Activated naive CD8-positive, alpha-beta T cell treated with anti-CD3 and anti-CD28 coated beads, Interleukin-2, amount 50 U/mL, for 24 hours (primary cell): Measurements from ENCODE around the gene GJD3.

Experiments used
- ATAC-seq: fragments of 150-1000 bp; cut with Tn5 transposase; one replicate; pipeline ENCODE4 v1.10.0; 2021
- DNase-seq: peaks from one replicate; pipeline ENCODE4 v3.0.0; 2021
- H3K27ac Mint-ChIP-seq: one replicate; pipeline ENCODE4 v1.8.0; 2021; ENCODE audit warnings: mild to moderate bottlenecking, mixed read lengths
- H3K27me3 Mint-ChIP-seq: one replicate; pipeline ENCODE4 v1.8.0; 2021; ENCODE audit warnings: mixed read lengths
- H3K36me3 Mint-ChIP-seq: one replicate; pipeline ENCODE4 v1.8.0; 2021; ENCODE audit warnings: low read depth, mixed read lengths
- H3K4me1 Mint-ChIP-seq: one replicate; pipeline ENCODE4 v1.8.0; 2021; ENCODE audit warnings: mixed read lengths
- H3K4me3 Mint-ChIP-seq: one replicate; pipeline ENCODE4 v1.8.0; 2021; ENCODE audit warnings: mild to moderate bottlenecking, moderate library complexity, mixed read lengths
- H3K9me3 Mint-ChIP-seq: one replicate; pipeline ENCODE4 v1.8.0; 2021; ENCODE audit warnings: mixed read lengths

The GJD3 gene

GRCh38 chr17:40361925-40362695, 2.4 kb downstream of the GJD3 start:
- Mint-ChIP-seq H3K4me3 (peak overlapping the region; percentile 66), H3K4me1 (peaks cover 18% of the 10 kb centered on the region), H3K27me3 (peaks cover 19% of the 10 kb centered on the region), H3K27ac (no peak overlapping the region), H3K9me3 (no peaks in the 10 kb centered on the region), H3K36me3 (no peaks in the 10 kb centered on the region)
- ATAC-seq = peak; percentile 30
- no peak for DNase-seq

- Mint-ChIP-seq H3K27ac (no peak overlapping the region), H3K4me1 (peaks cover 18% of the 10 kb centered on the region), H3K27me3 (peaks cover 19% of the 10 kb centered on the region), H3K36me3 (no peaks in the 10 kb centered on the region), H3K9me3 (no peaks in the 10 kb centered on the region), H3K4me3 (no peak overlapping the region)
- DNase-seq = no peak
- no peak for ATAC-seq
Measured at GRCh38 chr17:40361063-40361924, 3.2 kb downstream of the GJD3 start.

GRCh38 chr17:40360091-40360490, 4.4 kb downstream of the GJD3 start:
- Mint-ChIP-seq H3K27ac (no peak overlapping the region), H3K4me3 (no peak overlapping the region), H3K36me3 (peaks cover 2% of the 10 kb centered on the region), H3K4me1 (peaks cover 20% of the 10 kb centered on the region), H3K27me3 (peaks cover 19% of the 10 kb centered on the region), H3K9me3 (no peaks in the 10 kb centered on the region)
- ATAC-seq (no peak), DNase-seq (no peak)

- Mint-ChIP-seq H3K27ac (no peak overlapping the region), H3K9me3 (no peaks in the 10 kb centered on the region), H3K36me3 (peaks cover 4% of the 10 kb centered on the region), H3K27me3 (peaks cover 19% of the 10 kb centered on the region), H3K4me1 (peaks cover 22% of the 10 kb centered on the region), H3K4me3 (no peak overlapping the region)
- peak; percentile 51 for ATAC-seq
- peak; percentile 94 for DNase-seq
Measured at GRCh38 chr17:40358323-40359038, 6.1 kb downstream of the GJD3 start.

- no peak overlapping the region for H3K4me3 Mint-ChIP-seq
- peaks cover 13% of the 10 kb centered on the region for H3K27me3 Mint-ChIP-seq
- H3K4me1 Mint-ChIP-seq = peaks cover 28% of the 10 kb centered on the region
- H3K36me3 Mint-ChIP-seq = peaks cover 9% of the 10 kb centered on the region
- H3K27ac Mint-ChIP-seq = no peak overlapping the region
- H3K9me3 Mint-ChIP-seq = no peaks in the 10 kb centered on the region
- DNase-seq (no peak), ATAC-seq (no peak)
Measured at GRCh38 chr17:40356990-40357881, 7.3 kb downstream of the GJD3 start.

- Mint-ChIP-seq H3K4me3 (no peak overlapping the region), H3K27ac (no peak overlapping the region), H3K9me3 (no peaks in the 10 kb centered on the region)
Measured at GRCh38 chr17:40355804-40356758, 8.5 kb downstream of the GJD3 start.

GRCh38 chr17:40355123-40355803, 9.3 kb downstream of the GJD3 start:
- peaks cover 22% of the 10 kb centered on the region for H3K4me1 Mint-ChIP-seq
- peaks cover 11% of the 10 kb centered on the region for H3K36me3 Mint-ChIP-seq
- H3K27ac Mint-ChIP-seq = no peak overlapping the region
- ATAC-seq = peak; percentile 75
- H3K27me3 Mint-ChIP-seq = no peaks in the 10 kb centered on the region
- no peak overlapping the region for H3K4me3 Mint-ChIP-seq
- peak; percentile 87 for DNase-seq
- H3K9me3 Mint-ChIP-seq = no peaks in the 10 kb centered on the region

More at GRCh38 chr17:40355804-40356758, 8.5 kb downstream of the GJD3 start:
- Mint-ChIP-seq H3K4me1 (peaks cover 21% of the 10 kb centered on the region), H3K27me3 (peaks cover 4% of the 10 kb centered on the region), H3K36me3 (peaks cover 11% of the 10 kb centered on the region)
- DNase-seq = no peak
- no peak for ATAC-seq

GRCh38 chr17:40354221-40355122, 10.1 kb downstream of the GJD3 start:
- Mint-ChIP-seq H3K27me3 (no peaks in the 10 kb centered on the region), H3K4me1 (peaks cover 25% of the 10 kb centered on the region), H3K9me3 (no peaks in the 10 kb centered on the region), H3K27ac (no peak overlapping the region), H3K4me3 (no peak overlapping the region), H3K36me3 (peaks cover 14% of the 10 kb centered on the region)
- no peak for ATAC-seq
- no peak for DNase-seq

- Mint-ChIP-seq H3K4me1 (peaks cover 22% of the 10 kb centered on the region), H3K27ac (peak overlapping the region; percentile 44), H3K36me3 (peaks cover 14% of the 10 kb centered on the region), H3K9me3 (no peaks in the 10 kb centered on the region), H3K4me3 (no peak overlapping the region), H3K27me3 (no peaks in the 10 kb centered on the region)
- DNase-seq = no peak
- ATAC-seq = no peak
Measured at GRCh38 chr17:40352779-40353394, 11.7 kb downstream of the GJD3 start.

- H3K36me3 Mint-ChIP-seq = peaks cover 14% of the 10 kb centered on the region
- peak overlapping the region; percentile 44 for H3K27ac Mint-ChIP-seq
- H3K27me3 Mint-ChIP-seq = no peaks in the 10 kb centered on the region
- H3K4me3 Mint-ChIP-seq = no peak overlapping the region
- H3K9me3 Mint-ChIP-seq = no peaks in the 10 kb centered on the region
- ATAC-seq (no peak), DNase-seq (no peak)
- H3K4me1 Mint-ChIP-seq = peaks cover 27% of the 10 kb centered on the region
Measured at GRCh38 chr17:40352237-40352778, 12.2 kb downstream of the GJD3 start.
